SK-N-SH (cell line): ENCODE data around the gene KNDC1. TPM values are rescaled to one million over a fixed set of nuclear protein-coding genes. Genes with fewer than 3 reads are reported as not detected.
A peak's percentile ranks its signal among the peaks of the same experiment; 100 is the strongest.

Experiments
- CTCF ChIA-PET: fragments of 300-600, 350-600 bp; formaldehyde crosslinking; extraction: SDS; loops from one replicate; lab custom pipeline; 2021; lab: Yijun Ruan, JAX
- POLR2A ChIA-PET: fragments of 350-600 bp; sonication (Branson Sonifier 250); formaldehyde crosslinking; extraction: SDS; loops from one replicate; lab custom pipeline; 2020; ENCODE audit warnings: antibody characterized with exemption, inconsistent platforms; lab: Yijun Ruan, JAX
- DNase-seq: peaks from one replicate; pipeline ENCODE4 v3.0.0; 2012
- H2AFZ ChIP-seq: fragments of 200-600 bp; sonication (generic); 2 replicates; pipeline ENCODE4 v1.8.1; 2016; ENCODE audit warnings: antibody characterized with exemption, mild to moderate bottlenecking, low read depth
- H3F3A ChIP-seq: fragments of 200-600 bp; sonication (generic); replicated peaks from 2 replicates; pipeline ENCODE3; 2016; ENCODE audit warnings: antibody characterized with exemption, mild to moderate bottlenecking; ENCODE audit not compliant: insufficient read depth
- H3K27ac ChIP-seq, 2 experiments: fragments of 200-500 bp in 1 of 2; fragments of 200-600 bp in 1 of 2; sonication (Bioruptor generic) in 1 of 2; sonication (generic), shearing (Covaris generic) in 1 of 2; 2 replicates each; pipeline versions ENCODE4 v1.5.1 to v1.6.1; 2014 to 2016; ENCODE audit warnings: low read depth in 2 of 2, inconsistent platforms in 1 of 2, low read length in 1 of 2, mild to moderate bottlenecking in 1 of 2, mixed read lengths in 1 of 2
- H3K27me3 ChIP-seq: fragments of 200-600 bp; sonication (generic), shearing (Covaris generic); 2 replicates; pipeline ENCODE4 v1.6.1; 2016; ENCODE audit warnings: mixed run types; ENCODE audit not compliant: insufficient read depth
- H3K36me3 ChIP-seq, 2 experiments: fragments of 200-500 bp in 1 of 2; fragments of 200-600 bp in 1 of 2; sonication (Bioruptor generic) in 1 of 2; sonication (generic) in 1 of 2; replicated peaks in 1 of 2; 2 replicates each; pipeline versions ENCODE3 to v1.5.1; 2014 to 2016; ENCODE audit warnings: low read length in 1 of 2, mild to moderate bottlenecking in 1 of 2; ENCODE audit not compliant: insufficient read depth in 2 of 2, control insufficient read depth in 1 of 2
- H3K4me1 ChIP-seq, 2 experiments: fragments of 200-500 bp in 1 of 2; fragments of 200-600 bp in 1 of 2; sonication (Bioruptor generic) in 1 of 2; sonication (generic), shearing (Covaris generic) in 1 of 2; 2 replicates each; pipeline versions ENCODE4 v1.5.1 to v1.6.1; 2014 to 2016; ENCODE audit warnings: low read depth in 1 of 2, low read length in 1 of 2, mixed run types in 1 of 2; ENCODE audit not compliant: insufficient read depth in 2 of 2, control insufficient read depth in 1 of 2
- H3K4me2 ChIP-seq: fragments of 200-600 bp; sonication (generic), shearing (Covaris generic); 2 replicates; pipeline ENCODE4 v1.6.1; 2017; ENCODE audit warnings: mixed run types
- H3K4me3 ChIP-seq, 2 experiments: fragments of 200-500 bp in 1 of 2; fragments of 200-600 bp in 1 of 2; sonication (Bioruptor generic) in 1 of 2; sonication (generic), shearing (Covaris generic) in 1 of 2; 2 replicates each; pipeline versions ENCODE4 v1.5.1 to v1.8.1; 2014 to 2016; ENCODE audit warnings: low read depth in 2 of 2, inconsistent platforms in 1 of 2, low read length in 1 of 2, mild to moderate bottlenecking in 1 of 2, mixed read lengths in 1 of 2, moderate library complexity in 1 of 2
- H3K79me2 ChIP-seq: fragments of 200-600 bp; sonication (generic); 2 replicates; pipeline ENCODE4 v1.8.1; 2017; ENCODE audit warnings: mild to moderate bottlenecking; ENCODE audit not compliant: insufficient read depth
- H3K9ac ChIP-seq: fragments of 200-600 bp; sonication (generic); 2 replicates; pipeline ENCODE4 v1.6.1; 2017; ENCODE audit warnings: mixed run types
- H3K9me2 ChIP-seq: fragments of 200-600 bp; sonication (generic); 2 replicates; pipeline ENCODE4 v1.6.1; 2017; ENCODE audit warnings: mixed run types
- H3K9me3 ChIP-seq: fragments of 200-600 bp; sonication (generic); 2 replicates; pipeline ENCODE4 v1.6.1; 2017; ENCODE audit warnings: mixed run types, mild to moderate bottlenecking, moderate library complexity
- H4K20me1 ChIP-seq: fragments of 200-600 bp; sonication (generic); 2 replicates; pipeline ENCODE4 v1.6.1; 2017; ENCODE audit warnings: mild to moderate bottlenecking, mixed run types; ENCODE audit not compliant: insufficient read depth
- CHD2 ChIP-seq: fragments of 150-350 bp; IDR thresholded peaks from 2 replicates; pipeline ENCODE4 v1.6.1; 2018; ENCODE audit warnings: low read length; ENCODE audit not compliant: partially characterized antibody
- EZH2phosphoT487 ChIP-seq: fragments of 200-600 bp; sonication (generic); IDR thresholded peaks from 2 replicates; pipeline ENCODE4 v1.6.1; 2017; ENCODE audit warnings: low read depth, mixed run types, mild to moderate bottlenecking, antibody characterized with exemption, moderate library complexity, borderline replicate concordance
- GATA2 ChIP-seq: sonication (generic); formaldehyde crosslinking; IDR thresholded peaks from 2 replicates; pipeline ENCODE4 v1.5.0; 2020; ENCODE audit warnings: mild to moderate bottlenecking, missing genetic modification reagents
- IRF3 ChIP-seq: fragments of 150-350 bp; IDR thresholded peaks from 2 replicates; pipeline ENCODE4 v1.6.1; 2016; ENCODE audit warnings: mild to moderate bottlenecking, low read depth, low read length
- JUND ChIP-seq: IDR thresholded peaks from 2 replicates; pipeline ENCODE4 v1.4.0; 2012
- MAX ChIP-seq: IDR thresholded peaks from 2 replicates; pipeline ENCODE4 v1.4.0; 2012; ENCODE audit warnings: low read depth
- MEF2A ChIP-seq: IDR thresholded peaks from 2 replicates; pipeline ENCODE4 v1.4.0; 2012; ENCODE audit warnings: low read depth, borderline replicate concordance
- MXI1 ChIP-seq: IDR thresholded peaks from 2 replicates; pipeline ENCODE4 v1.6.1; 2012; ENCODE audit warnings: mild to moderate bottlenecking, low read depth, low read length, improper control_type of control experiment
- NRF1 ChIP-seq: IDR thresholded peaks from 2 replicates; pipeline ENCODE4 v1.6.1; 2012; ENCODE audit warnings: low read depth, mild to moderate bottlenecking, low read length
- POLR2AphosphoS5 ChIP-seq: IDR thresholded peaks from 2 replicates; pipeline ENCODE4 v1.6.1; 2012; ENCODE audit warnings: low read depth, low read length
- RAD21 ChIP-seq: IDR thresholded peaks from 2 replicates; pipeline ENCODE4 v1.6.1; 2012; ENCODE audit warnings: mild to moderate bottlenecking, low read length
- RFX5 ChIP-seq: IDR thresholded peaks from 2 replicates; pipeline ENCODE4 v1.6.1; 2012; ENCODE audit warnings: mild to moderate bottlenecking, improper control_type of control experiment, low read length
- RXRA ChIP-seq: IDR thresholded peaks from 2 replicates; pipeline ENCODE4 v1.4.0; 2012; ENCODE audit warnings: low read depth, mild to moderate bottlenecking, borderline replicate concordance
- TAF1 ChIP-seq: IDR thresholded peaks from 2 replicates; pipeline ENCODE4 v1.6.1; 2012; ENCODE audit warnings: low read depth, mild to moderate bottlenecking, low read length, moderate library complexity, borderline replicate concordance
- TCF12 ChIP-seq: IDR thresholded peaks from 2 replicates; pipeline ENCODE4 v1.4.0; 2012
- USF1 ChIP-seq: IDR thresholded peaks from 2 replicates; pipeline ENCODE4 v1.4.0; 2012; ENCODE audit warnings: low read depth, borderline replicate concordance
- USF2 ChIP-seq: fragments of 150-350 bp; IDR thresholded peaks from 2 replicates; pipeline ENCODE4 v1.6.1; 2017; ENCODE audit warnings: antibody characterized with exemption, low read length, low read depth, borderline replicate concordance
- YY1 ChIP-seq: IDR thresholded peaks from 2 replicates; pipeline ENCODE4 v1.4.0; 2012; ENCODE audit warnings: low read depth, mild to moderate bottlenecking
- WGBS: methylation state at CpG from one replicate; pipeline ENCODE4 v1.1.6; 2017; ENCODE audit warnings: low lambda C conversion rate; 5-methylcytosine and 5-hydroxymethylcytosine counted together
- polyA plus RNA-seq, 3 experiments: library from polyadenylated mRNA; depleted of rRNA; stranded (reverse); fragments of >200 nt; gene quantifications; 2 replicates each; pipeline ENCODE4 v1.2.3, GENCODE V29; 2012

The KNDC1 gene
- polyA plus RNA-seq, 1 of the 3 experiments (the other 2 are of a cell fraction), result 1.4 TPM

GRCh38 chr10:133157662-133158436 lies 2.2 kb upstream of the KNDC1 start:
- Histone ChIP-seq H3K9ac (no peak overlapping the region), H3K79me2 (no peaks in the 10 kb centered on the region), H3K27me3 (0 out of 2 replicates have a peak, but pooled peaks cover 5% of the 10 kb centered on the region), H2AFZ (no peak overlapping the region), H3K27ac (no peak overlapping the region; a peak in 1 of 4 replicates), H3K36me3 (no peaks in the 10 kb centered on the region), H4K20me1 (no peaks in the 10 kb centered on the region), H3K4me3 (peak overlapping the region in 1 of 2 experiments; percentile 14; a peak in 1 of 4 replicates), H3F3A (peaks cover 4% of the 10 kb centered on the region), H3K9me2 (no peaks in the 10 kb centered on the region), H3K9me3 (no peaks in the 10 kb centered on the region), H3K4me1 (peaks cover 0 to 22% of the 10 kb centered on the region in 2 experiments; a peak in 1 of 4 replicates), H3K4me2 (peak overlapping the region; percentile 61)
- TF ChIP-seq POLR2AphosphoS5 (no peak), YY1 (no peak), RFX5 (no peak), TCF12 (no peak), USF1 (no peak), MXI1 (no peak), GATA2 (no peak), CHD2 (no peak), JUND (no peak), EZH2phosphoT487 (no peak), MAX (no peak), NRF1 (no peak), USF2 (no peak), TAF1 (no peak), MEF2A (no peak), RAD21 (no peak), RXRA (no peak), IRF3 (no peak)
- DNase-seq, result peak; percentile 66
- 64% methylated on average over 32 of the region's 34 CpGs for WGBS
- POLR2A ChIA-PET, result no interaction called here
- CTCF ChIA-PET, result interaction anchor here (0.9 to 3.6 kb wide), 3 partner anchors 12 to 254 kb away, joined by 3 to 13 read pairs (median 4); no protein-coding TSS in a partner anchor
